GM06990 (cell line): ENCODE data around the gene ABHD1.

Experiments used
- DNase-seq: peaks from one replicate; pipeline ENCODE4 v3.0.0-alpha.2; 2011; ENCODE audit not compliant: insufficient read length; ENCODE audit errors: extremely low read depth
- H3K27me3 ChIP-seq: replicated peaks from 2 replicates; pipeline ENCODE4 v1.6.0; 2011; ENCODE audit warnings: low read length; ENCODE audit not compliant: control insufficient read depth, insufficient read depth
- H3K36me3 ChIP-seq: 2 replicates; pipeline ENCODE4 v1.5.1; 2011; ENCODE audit warnings: low read length; ENCODE audit not compliant: control insufficient read depth, insufficient read depth
- H3K4me3 ChIP-seq: replicated peaks from 2 replicates; pipeline ENCODE4 v1.5.1; 2011; ENCODE audit warnings: low read depth, mild to moderate bottlenecking, control low read depth, low read length
- CTCF ChIP-seq: IDR thresholded peaks from 2 replicates; pipeline ENCODE4 v1.5.1; 2011; ENCODE audit warnings: low read length, control low read depth, mild to moderate bottlenecking, inconsistent platforms; ENCODE audit not compliant: insufficient read depth, poor library complexity, severe bottlenecking

ABHD1 gene

GRCh38 chr2:27086724-27087593, 36.7 kb upstream of the ABHD1 start, which contains the start of gene KHK:
Gene KHK, plus strand, starts transcription at chr2:27086772. Its CDS starts 488 bp downstream, at chr2:27087260.
- no peak for TF ChIP-seq CTCF
- no peaks in the 10 kb centered on the region for H3K27me3 ChIP-seq
- DNase-seq: no peak
- peak within 1 kb of the TSS; percentile 68 for H3K4me3 ChIP-seq
- no peaks in the 10 kb centered on the region for H3K36me3 ChIP-seq

DNA sequence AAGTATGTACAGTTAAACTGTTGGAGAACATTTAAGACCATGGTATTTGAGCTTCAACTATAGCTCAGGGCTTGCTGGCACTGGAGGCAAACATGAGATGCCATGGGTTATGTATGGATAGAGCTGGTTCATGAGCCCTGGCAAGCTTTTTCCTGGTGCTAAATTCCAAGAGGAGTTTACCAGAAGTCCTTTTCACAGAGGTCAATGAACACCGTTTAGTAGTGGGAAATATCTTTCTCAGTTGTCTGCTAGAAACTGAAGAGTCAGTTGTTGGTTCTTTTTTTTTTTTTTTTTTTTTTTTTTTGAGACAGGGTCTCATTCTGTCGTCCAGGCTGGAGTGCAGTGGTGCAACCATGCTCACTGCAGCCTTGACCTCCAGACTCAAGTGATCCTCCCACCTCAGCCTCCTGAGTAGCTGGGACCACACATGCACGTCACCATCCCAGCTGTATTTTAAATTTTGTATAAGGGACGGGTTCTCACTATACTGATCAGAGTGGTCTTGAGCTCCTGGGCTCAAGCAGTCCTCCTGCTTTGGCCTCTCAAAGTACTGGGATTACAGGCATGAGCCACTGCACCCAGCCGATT, 35.7 kb upstream of the ABHD1 start:
- Histone ChIP-seq H3K36me3 (no peaks in the 10 kb centered on the region), H3K27me3 (no peaks in the 10 kb centered on the region), H3K4me3 (no peak overlapping the region)
- TF ChIP-seq CTCF: no peak
- no peak for DNase-seq

- Histone ChIP-seq H3K36me3 (no peaks in the 10 kb centered on the region), H3K27me3 (no peaks in the 10 kb centered on the region), H3K4me3 (no peak overlapping the region)
- no peak for TF ChIP-seq CTCF
- DNase-seq: no peak
Observed at GRCh38 chr2:27088634-27089033, 35.0 kb upstream of the ABHD1 start.

DNA sequence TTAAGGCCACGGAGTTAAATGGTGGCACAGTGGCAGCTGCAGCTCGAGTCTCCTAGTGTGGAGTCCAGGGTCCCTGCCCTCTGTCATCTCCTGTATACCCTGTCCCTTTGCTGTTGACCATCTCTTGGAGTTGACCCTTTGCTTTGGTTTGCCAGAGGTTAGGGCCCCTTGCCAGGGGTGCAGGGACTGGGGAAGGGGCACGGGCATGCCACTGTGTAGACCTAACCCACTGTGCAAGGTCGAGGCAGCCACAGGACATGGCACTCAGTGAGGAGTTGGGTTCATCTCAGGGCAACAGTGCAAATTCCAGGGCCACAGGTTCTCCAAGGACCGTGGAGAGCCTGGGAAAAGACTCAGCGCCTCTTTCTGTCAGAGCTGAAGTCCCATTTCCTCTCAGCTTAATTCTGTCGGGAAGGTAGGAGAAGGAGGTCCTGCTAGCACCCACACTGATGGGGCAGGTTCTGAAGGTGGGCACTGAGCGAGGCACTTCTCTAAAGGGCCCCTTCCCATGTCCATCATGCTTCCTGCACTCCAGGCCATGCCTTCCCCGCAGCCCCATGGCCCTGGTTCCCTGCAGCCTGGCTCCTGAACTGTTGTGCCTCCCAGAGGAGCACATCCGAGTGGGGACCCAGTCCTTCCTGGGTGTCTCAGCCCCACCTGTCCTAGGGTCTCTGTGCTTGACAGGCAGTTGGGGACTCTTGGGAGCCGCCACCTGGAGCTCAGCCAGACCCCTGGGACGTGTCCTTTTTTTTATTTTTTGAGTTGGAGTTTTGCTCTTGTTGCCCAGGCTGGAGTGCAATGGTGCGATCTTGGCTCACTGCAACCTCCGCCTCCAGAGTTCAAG, 34.3 kb upstream of the ABHD1 start:
- no peak for TF ChIP-seq CTCF
- Histone ChIP-seq H3K27me3 (no peaks in the 10 kb centered on the region), H3K36me3 (no peaks in the 10 kb centered on the region), H3K4me3 (no peak overlapping the region)
- DNase-seq: no peak

GRCh38 chr2:27091746-27092695, 31.6 kb upstream of the ABHD1 start:
- Histone ChIP-seq H3K36me3 (no peaks in the 10 kb centered on the region), H3K27me3 (no peaks in the 10 kb centered on the region), H3K4me3 (no peak overlapping the region)
- no peak for DNase-seq
- TF ChIP-seq CTCF: no peak
